Right lobe of liver (tissue), 4 donors: ENCODE measurements around the gene CAMTA1.

ENCODE experiments used
- POLR2A ChIP-seq: fragments of 450-650 bp; IDR thresholded peaks from one replicate; pipeline ENCODE4 v1.6.1; 2017; ENCODE audit warnings: antibody characterized with exemption, mild to moderate bottlenecking
- TF ChIP-seq, protein P1 (sequence below), 4 donors: fragments of 200-600 bp in 3 of 4; fragments of 450-650 bp in 1 of 4; IDR thresholded peaks; one replicate each; pipeline versions ENCODE4 v1.5.1 to v1.8.0; 2016 to 2022; ENCODE audit warnings: antibody characterized with exemption in 4 of 4, mild to moderate bottlenecking in 2 of 4
- donor health status: DM: no; HTN: no; CAD: no.
- donor health status: DM: no; HTN: no; CAD: no.
- donor health status: DM: no; HTN: yes; CAD: no.

GRCh38 chr1:7389201-7389905, 604.1 kb downstream of the CAMTA1 start:
- no peak for TF ChIP-seq POLR2A
- TF ChIP-seq, protein P1, sequence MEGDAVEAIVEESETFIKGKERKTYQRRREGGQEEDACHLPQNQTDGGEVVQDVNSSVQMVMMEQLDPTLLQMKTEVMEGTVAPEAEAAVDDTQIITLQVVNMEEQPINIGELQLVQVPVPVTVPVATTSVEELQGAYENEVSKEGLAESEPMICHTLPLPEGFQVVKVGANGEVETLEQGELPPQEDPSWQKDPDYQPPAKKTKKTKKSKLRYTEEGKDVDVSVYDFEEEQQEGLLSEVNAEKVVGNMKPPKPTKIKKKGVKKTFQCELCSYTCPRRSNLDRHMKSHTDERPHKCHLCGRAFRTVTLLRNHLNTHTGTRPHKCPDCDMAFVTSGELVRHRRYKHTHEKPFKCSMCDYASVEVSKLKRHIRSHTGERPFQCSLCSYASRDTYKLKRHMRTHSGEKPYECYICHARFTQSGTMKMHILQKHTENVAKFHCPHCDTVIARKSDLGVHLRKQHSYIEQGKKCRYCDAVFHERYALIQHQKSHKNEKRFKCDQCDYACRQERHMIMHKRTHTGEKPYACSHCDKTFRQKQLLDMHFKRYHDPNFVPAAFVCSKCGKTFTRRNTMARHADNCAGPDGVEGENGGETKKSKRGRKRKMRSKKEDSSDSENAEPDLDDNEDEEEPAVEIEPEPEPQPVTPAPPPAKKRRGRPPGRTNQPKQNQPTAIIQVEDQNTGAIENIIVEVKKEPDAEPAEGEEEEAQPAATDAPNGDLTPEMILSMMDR (IDR thresholded peaks at IDR 0.05): no peak
